ENCODE measurements around the gene TUT1.
"Not testable (repeated sequence)": the region's sequence is repeated elsewhere in the genome, so short reads cannot be mapped to it uniquely, and the experiment has no call there.

Gene TUT1

DNA sequence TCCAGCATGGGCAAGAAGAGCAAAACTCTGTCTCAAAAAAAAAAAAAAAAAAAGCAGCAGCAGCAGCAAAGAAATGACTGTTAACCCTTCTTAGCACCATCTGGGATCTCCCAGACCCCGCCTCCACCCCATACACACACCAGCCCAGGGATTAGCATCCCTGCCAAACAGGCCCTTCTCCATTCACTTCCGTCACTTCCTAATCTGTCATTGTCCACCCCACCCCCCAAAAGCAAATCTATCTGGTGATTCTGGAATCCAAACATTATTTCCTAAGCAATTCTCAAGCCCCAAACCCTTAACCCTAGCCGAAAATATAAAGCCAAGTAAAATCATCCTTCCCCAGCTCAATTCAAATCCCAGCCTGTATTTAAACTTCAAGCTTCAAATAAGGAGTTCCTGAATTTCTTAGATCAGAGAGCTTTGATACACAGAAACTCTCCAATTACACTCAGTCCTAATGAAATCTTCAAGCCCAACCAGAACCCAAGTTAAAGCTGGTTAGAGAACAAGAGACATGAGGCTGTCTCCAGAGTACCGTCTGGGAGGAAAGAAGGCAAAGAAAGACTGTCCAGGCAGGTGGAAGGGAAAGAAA, 38.7 kb downstream of the TUT1 start:
- no peak overlapping the region for H3K4me3 ChIP-seq (ENCODE audit: low read depth, low read length)
- TF ChIP-seq, protein P1, sequence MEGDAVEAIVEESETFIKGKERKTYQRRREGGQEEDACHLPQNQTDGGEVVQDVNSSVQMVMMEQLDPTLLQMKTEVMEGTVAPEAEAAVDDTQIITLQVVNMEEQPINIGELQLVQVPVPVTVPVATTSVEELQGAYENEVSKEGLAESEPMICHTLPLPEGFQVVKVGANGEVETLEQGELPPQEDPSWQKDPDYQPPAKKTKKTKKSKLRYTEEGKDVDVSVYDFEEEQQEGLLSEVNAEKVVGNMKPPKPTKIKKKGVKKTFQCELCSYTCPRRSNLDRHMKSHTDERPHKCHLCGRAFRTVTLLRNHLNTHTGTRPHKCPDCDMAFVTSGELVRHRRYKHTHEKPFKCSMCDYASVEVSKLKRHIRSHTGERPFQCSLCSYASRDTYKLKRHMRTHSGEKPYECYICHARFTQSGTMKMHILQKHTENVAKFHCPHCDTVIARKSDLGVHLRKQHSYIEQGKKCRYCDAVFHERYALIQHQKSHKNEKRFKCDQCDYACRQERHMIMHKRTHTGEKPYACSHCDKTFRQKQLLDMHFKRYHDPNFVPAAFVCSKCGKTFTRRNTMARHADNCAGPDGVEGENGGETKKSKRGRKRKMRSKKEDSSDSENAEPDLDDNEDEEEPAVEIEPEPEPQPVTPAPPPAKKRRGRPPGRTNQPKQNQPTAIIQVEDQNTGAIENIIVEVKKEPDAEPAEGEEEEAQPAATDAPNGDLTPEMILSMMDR (IDR thresholded peaks at IDR 0.05; ENCODE audit: borderline replicate concordance, insufficient read depth, low read depth, low read length): no peak

DNA sequence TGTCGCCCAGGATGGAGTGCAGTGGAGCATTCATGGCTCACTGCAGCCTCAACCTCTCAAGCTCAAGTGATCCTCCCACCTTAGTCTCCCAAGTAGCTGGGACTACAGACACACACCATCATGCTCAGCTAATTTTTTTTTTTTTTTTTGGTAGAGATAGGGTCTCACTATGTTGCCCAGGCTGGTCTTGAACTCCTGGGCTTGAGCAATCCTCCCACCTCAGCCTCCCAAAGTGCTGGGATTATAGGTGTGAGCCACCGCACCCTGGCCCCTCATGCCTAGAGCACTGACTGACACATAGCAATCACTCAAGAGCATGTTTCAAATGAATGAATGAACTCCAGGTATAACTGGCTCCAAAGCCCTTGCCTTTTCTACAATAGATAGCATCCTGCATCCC, 40.8 kb downstream of the TUT1 start:
- not testable (repeated sequence) for H3K4me3 ChIP-seq (ENCODE audit: low read depth, low read length)

DNA sequence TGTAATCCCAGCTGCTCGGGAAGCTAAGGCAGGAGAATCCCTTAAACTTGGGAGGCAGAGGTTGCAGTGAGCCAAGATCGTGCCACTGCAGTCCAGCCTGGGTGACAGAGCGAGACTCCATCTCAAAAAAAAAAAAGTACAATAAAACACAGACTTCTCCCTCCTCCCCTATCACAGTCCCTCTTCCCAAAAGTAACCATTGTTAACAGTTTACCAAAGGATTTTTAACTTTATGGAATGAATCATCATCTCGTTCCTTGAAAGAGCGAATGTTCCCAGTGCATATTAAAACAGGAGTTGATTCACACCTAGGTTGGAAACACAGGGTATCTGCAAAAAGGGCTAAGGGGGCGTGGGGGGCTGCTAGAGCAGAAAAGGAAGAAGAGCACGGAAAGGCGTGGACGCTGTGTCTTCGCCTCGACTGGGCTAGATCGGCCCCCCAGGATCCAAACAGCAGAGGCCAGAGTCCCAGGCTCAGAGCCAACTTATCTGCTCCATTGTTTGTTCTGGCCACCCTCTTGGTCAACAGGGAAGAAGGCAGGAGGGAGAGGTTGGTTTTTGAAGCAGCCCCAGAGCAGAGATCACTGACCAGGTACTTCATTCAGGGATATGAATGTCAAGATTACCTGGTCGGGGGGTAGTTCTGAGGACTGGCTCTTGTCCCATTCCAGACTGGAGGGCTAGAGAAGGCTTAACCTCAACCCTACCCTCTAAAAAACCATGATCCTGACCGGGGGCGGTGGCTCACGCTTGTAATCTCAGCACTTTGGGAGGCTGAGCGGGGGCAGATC, 42.6 kb downstream of the TUT1 start:
- no peak overlapping the region for H3K4me3 ChIP-seq (ENCODE audit: low read depth, low read length)
- TF ChIP-seq, protein P1 (IDR thresholded peaks at IDR 0.05; ENCODE audit: borderline replicate concordance, insufficient read depth, low read depth, low read length): no peak

DNA sequence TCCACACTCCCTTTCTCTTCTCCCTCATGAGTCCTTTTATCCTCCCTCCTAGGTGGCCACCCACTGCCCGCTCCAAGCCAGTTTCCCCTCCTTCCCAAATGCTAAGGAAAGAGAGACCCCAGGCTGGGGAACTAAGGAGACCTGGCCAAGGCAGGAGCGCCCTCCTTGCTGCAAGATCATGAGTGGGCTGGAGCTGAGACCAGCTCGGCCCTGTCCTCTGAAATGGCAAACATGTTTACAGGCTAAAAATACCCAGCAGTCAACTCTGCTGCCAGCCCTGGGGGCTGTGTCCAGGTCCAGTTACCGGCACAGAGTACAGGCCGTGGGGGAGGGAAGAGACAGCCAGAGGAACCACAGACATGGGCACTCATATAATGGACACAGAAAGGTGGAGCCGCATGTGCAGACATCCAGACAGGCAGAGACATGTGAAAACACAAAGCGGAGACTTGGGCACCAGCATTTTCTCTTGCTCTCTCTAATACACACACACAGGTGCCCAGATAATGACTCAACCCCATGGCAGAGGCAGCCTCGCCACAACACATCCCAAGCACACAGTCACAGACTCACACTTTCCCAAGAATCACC, 43.5 kb downstream of the TUT1 start:
- TF ChIP-seq, protein P1 (IDR thresholded peaks at IDR 0.05; ENCODE audit: borderline replicate concordance, insufficient read depth, low read depth, low read length): no peak
- H3K4me3 ChIP-seq (ENCODE audit: low read depth, low read length): no peak overlapping the region

DNA sequence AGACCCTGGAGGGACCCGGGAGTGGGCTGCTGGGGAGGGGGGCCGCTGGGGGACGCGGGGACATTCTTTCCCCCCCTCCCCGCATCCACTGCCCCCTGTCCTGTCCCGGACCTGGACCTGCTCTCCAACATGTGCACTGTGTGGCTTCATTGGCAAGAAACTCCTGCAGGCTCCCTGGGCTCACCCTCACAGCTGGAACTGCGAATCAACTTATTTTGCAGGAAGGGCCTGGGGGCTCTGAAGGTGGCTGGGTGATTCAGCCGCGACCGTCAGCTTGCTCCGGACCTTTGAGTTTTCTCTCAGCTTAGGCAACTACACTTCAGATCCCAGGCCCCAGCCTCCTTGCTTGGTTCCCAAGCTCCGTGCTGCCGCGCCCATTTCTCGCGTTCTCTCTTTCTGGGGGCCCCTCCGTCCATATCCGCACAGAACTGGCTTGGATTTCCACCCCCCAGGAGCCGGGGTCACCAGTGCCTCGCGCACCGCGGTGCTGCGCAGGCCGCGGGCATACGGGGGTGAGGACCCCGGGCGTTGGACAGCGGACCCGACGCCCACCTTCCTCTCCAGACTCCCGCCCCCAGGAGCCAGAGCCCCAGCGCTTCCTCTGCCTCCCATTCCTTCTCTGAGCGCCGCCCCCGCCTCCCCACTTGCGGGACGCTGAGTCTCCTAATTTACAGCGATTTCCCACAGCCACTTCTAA, 44.2 kb downstream of the TUT1 start:
- TF ChIP-seq, protein P1 (IDR thresholded peaks at IDR 0.05; ENCODE audit: borderline replicate concordance, insufficient read depth, low read depth, low read length): no peak
- H3K4me3 ChIP-seq (ENCODE audit: low read depth, low read length): peak overlapping the region; percentile 8

DNA sequence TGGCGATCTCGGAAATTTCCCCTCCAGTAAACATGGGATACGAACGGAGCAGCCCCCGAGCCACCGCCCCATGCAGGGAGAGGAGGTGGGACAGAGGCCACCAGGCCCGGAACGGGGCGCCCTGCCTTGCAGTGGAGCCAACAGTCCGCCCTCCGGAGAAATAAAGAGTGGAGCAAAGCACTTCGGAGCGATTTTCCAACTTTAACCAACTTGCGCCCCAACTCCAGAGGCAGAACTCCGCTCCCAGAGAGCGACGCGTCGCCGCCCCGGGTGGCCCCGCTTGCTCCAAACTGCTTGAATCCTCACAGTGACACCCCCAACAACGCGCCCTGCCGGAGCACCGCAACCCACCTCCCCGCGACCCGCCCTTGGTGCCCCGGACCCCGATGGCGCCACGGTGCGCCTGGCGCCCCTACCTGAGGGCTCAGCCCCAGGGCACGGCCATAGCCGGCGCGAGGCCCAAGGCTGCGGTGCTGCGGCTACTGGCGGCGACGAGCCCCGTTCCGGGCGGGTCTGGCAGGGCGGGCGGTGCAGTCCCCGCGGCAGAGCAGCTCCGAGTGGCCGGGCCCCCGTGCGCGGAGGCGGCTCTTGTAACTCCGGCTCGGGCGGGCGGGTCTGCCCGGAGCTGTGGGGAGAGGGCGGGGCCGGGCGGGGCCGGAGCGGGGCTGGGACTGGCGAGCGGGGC, 44.9 kb downstream of the TUT1 start, which contains the start of gene AHNAK:
Gene AHNAK (minus strand): TSS at position 563 of the 685 bp plus-strand sequence. CDS start 10,708 bp downstream, outside the sequence.
- H3K4me3 ChIP-seq (ENCODE audit: low read depth, low read length): peak within 1 kb of the TSS; percentile 45

More for the DNA sequence above, 44.9 kb downstream of the TUT1 start, which contains the start of gene AHNAK:
- TF ChIP-seq, protein P1 (IDR thresholded peaks at IDR 0.05; ENCODE audit: borderline replicate concordance, insufficient read depth, low read depth, low read length): no peak
